GM23248 (cell line): Measurements from ENCODE around the gene CAMK4.

ENCODE experiments used
- EZH2 ChIP-seq: fragments of 200-600 bp; sonication (generic); IDR thresholded peaks from 2 replicates; pipeline ENCODE4 v1.6.1; 2018; ENCODE audit warnings: antibody characterized with exemption, mild to moderate bottlenecking; ENCODE audit not compliant: insufficient read depth, poor library complexity, severe bottlenecking
- EZH2phosphoT487 ChIP-seq: fragments of 200-600 bp; sonication (generic); IDR thresholded peaks from 2 replicates; pipeline ENCODE4 v1.6.1; 2018; ENCODE audit warnings: antibody characterized with exemption, moderate library complexity, mild to moderate bottlenecking, low read depth; ENCODE audit not compliant: insufficient read depth

GRCh38 chr5:111313017-111313724, 89.0 kb downstream of the CAMK4 start:
- no peak for TF ChIP-seq EZH2phosphoT487
- TF ChIP-seq EZH2: no peak
